ENCODE results near the gene KCNK1.

KCNK1 gene

DNA sequence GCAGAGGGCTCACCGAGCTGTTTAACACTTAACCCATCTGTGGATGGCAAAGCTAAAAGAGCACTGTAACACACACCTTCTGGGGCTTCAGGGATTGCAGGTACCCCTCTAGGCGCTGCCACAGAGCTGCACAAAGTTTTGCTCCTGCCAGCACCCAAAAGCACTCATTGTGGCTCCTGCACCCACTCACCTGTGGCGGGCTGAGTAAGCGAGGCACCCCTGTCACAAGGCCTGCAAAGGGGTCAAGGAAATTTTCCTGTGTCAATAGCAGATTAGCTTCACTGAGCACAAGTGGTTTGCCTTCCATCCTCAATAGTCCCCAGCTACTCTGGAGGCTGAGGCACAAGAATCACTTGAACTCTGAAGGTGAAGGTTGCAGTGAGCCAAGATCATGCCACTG is 29.5 kb upstream of the KCNK1 start:
- Histone ChIP-seq H3K27me3 (ENCODE audit: insufficient read depth, poor library complexity, severe bottlenecking) (peaks cover 2% of the 10 kb centered on the region), H3K4me3 (replicated peaks; ENCODE audit: insufficient read depth, low read length) (no peak overlapping the region), H3K27ac (replicated peaks) (no peak overlapping the region)
- no peak for DNase-seq (ENCODE audit: low read depth in 1 of 2, low spot score in 1 of 2)
- TF ChIP-seq CTCF (IDR thresholded peaks at IDR 0.05; ENCODE audit: insufficient read depth, low read length) (no peak), GABPA (IDR thresholded peaks at IDR 0.05; ENCODE audit: low read depth) (no peak), SPI1 (IDR thresholded peaks at IDR 0.05; ENCODE audit: borderline replicate concordance, low read depth) (no peak), REST (IDR thresholded peaks at IDR 0.05; ENCODE audit: insufficient replicate concordance, low read depth) (no peak), POLR2AphosphoS5 (IDR thresholded peaks at IDR 0.05; ENCODE audit: low read depth) (no peak)

DNA sequence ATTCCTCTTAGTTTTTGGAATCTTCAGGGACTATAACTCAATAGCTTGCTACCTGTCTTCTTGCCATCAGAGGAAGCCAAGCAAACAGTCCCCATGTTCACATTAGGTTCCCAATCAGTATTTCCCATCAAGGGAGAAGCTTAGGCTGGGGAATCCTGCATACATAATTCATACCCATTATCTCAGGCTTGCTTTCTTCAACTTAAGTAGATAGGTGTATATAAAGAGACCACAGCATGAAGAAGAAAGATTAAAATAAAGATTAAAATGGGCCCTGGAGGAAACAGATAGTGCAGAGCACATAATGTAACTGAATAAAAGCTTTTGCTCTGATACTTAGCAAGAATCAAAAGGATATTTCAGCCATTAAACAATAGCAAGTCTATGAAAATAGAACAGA is 29.0 kb upstream of the KCNK1 start:
- TF ChIP-seq REST (IDR thresholded peaks at IDR 0.05; ENCODE audit: insufficient replicate concordance, low read depth) (no peak), POLR2AphosphoS5 (IDR thresholded peaks at IDR 0.05; ENCODE audit: low read depth) (no peak), GABPA (IDR thresholded peaks at IDR 0.05; ENCODE audit: low read depth) (no peak), SPI1 (IDR thresholded peaks at IDR 0.05; ENCODE audit: borderline replicate concordance, low read depth) (no peak), CTCF (IDR thresholded peaks at IDR 0.05; ENCODE audit: insufficient read depth, low read length) (no peak)
- no peak for DNase-seq (ENCODE audit: low read depth in 1 of 2, low spot score in 1 of 2)
- no peak overlapping the region for H3K27ac ChIP-seq (replicated peaks)
- H3K4me3 ChIP-seq (replicated peaks; ENCODE audit: insufficient read depth, low read length), result no peak overlapping the region
- peaks cover 2% of the 10 kb centered on the region for H3K27me3 ChIP-seq (ENCODE audit: insufficient read depth, poor library complexity, severe bottlenecking)

DNA sequence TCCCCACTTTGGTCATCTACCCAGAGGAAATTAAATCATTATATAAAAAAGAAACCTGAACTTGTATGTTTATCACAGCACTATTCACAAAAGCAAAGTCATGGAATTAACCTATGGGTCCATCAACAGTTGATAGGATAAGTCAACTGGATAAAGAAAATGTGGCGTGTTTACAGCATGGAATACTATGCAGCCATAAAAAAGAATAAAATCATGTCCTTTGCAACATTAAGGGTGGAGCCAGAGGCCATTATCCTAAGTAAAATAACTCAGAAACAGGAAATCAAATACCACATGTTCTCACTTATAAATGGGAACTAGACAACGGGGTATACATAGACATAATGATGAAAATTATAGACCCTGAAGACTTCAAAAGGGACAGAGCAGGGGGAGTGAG is 27.6 kb upstream of the KCNK1 start:
- Histone ChIP-seq H3K27ac (replicated peaks) (no peak overlapping the region), H3K27me3 (ENCODE audit: insufficient read depth, poor library complexity, severe bottlenecking) (peaks cover 2% of the 10 kb centered on the region), H3K4me3 (replicated peaks; ENCODE audit: insufficient read depth, low read length) (no peak overlapping the region)
- TF ChIP-seq POLR2AphosphoS5 (IDR thresholded peaks at IDR 0.05; ENCODE audit: low read depth) (no peak), SPI1 (IDR thresholded peaks at IDR 0.05; ENCODE audit: borderline replicate concordance, low read depth) (no peak), REST (IDR thresholded peaks at IDR 0.05; ENCODE audit: insufficient replicate concordance, low read depth) (no peak), GABPA (IDR thresholded peaks at IDR 0.05; ENCODE audit: low read depth) (no peak), CTCF (IDR thresholded peaks at IDR 0.05; ENCODE audit: insufficient read depth, low read length) (no peak)
- DNase-seq (ENCODE audit: low read depth in 1 of 2, low spot score in 1 of 2), result no peak

Data from HL-60 (cell line).